Measurements from ENCODE around the gene SLC22A23. TPM values are rescaled to one million over a fixed set of nuclear protein-coding genes. Genes with fewer than 3 reads are reported as not detected.

Gene SLC22A23
- total and polyA plus RNA-seq, 2 of the 4 experiments (the other 2 are of a cell fraction): 0.72 to 1.6 TPM

- TF ChIP-seq, protein P1, sequence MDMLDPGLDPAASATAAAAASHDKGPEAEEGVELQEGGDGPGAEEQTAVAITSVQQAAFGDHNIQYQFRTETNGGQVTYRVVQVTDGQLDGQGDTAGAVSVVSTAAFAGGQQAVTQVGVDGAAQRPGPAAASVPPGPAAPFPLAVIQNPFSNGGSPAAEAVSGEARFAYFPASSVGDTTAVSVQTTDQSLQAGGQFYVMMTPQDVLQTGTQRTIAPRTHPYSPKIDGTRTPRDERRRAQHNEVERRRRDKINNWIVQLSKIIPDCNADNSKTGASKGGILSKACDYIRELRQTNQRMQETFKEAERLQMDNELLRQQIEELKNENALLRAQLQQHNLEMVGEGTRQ (IDR thresholded peaks at IDR 0.05; ENCODE audit: low read depth, low read length): no peak
- no peak for TF ChIP-seq NFE2L2 (IDR thresholded peaks at IDR 0.05; ENCODE audit: low read depth, low read length)
- no peak for TF ChIP-seq BHLHE40 (IDR thresholded peaks at IDR 0.05; ENCODE audit: low read depth, low read length)
- TF ChIP-seq, protein P2, sequence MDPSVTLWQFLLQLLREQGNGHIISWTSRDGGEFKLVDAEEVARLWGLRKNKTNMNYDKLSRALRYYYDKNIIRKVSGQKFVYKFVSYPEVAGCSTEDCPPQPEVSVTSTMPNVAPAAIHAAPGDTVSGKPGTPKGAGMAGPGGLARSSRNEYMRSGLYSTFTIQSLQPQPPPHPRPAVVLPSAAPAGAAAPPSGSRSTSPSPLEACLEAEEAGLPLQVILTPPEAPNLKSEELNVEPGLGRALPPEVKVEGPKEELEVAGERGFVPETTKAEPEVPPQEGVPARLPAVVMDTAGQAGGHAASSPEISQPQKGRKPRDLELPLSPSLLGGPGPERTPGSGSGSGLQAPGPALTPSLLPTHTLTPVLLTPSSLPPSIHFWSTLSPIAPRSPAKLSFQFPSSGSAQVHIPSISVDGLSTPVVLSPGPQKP (IDR thresholded peaks at IDR 0.05; ENCODE audit: borderline replicate concordance, low read depth, low read length): no peak
- no peak for TF ChIP-seq RCOR1 (IDR thresholded peaks at IDR 0.05; ENCODE audit: insufficient replicate concordance, low read length)
- TF ChIP-seq FOS (IDR thresholded peaks at IDR 0.05; ENCODE audit: low read depth, low read length): no peak
- TF ChIP-seq MAZ (IDR thresholded peaks at IDR 0.05; ENCODE audit: borderline replicate concordance, low read depth, low read length): no peak
- TF ChIP-seq POLR2A (IDR thresholded peaks at IDR 0.05; ENCODE audit: low read depth, low read length): no peak
- no peak for TF ChIP-seq CEBPB (IDR thresholded peaks at IDR 0.05; ENCODE audit: low read depth, low read length)
- no peak for TF ChIP-seq MAFK (IDR thresholded peaks at IDR 0.05; ENCODE audit: low read depth, low read length)
- Histone ChIP-seq H3K4ac (ENCODE audit: low read depth, low read length) (no peak overlapping the region), H4K8ac (ENCODE audit: low read depth in 2 of 2, low read length in 2 of 2) (no peak overlapping the region), H3K4me2 (ENCODE audit: low read depth, low read length) (no peak overlapping the region), H2AK9ac (replicated peaks; ENCODE audit: low read depth, low read length, poor library complexity) (no peak overlapping the region), H4K91ac (ENCODE audit: insufficient read depth, low read depth, low read length) (no peak overlapping the region), H3K18ac (ENCODE audit: low read depth, low read length) (no peak overlapping the region), H4K20me1 (ENCODE audit: insufficient read depth, low read length) (no peaks in the 10 kb centered on the region), H3K9ac (ENCODE audit: low read depth, low read length) (no peak overlapping the region), H3K14ac (replicated peaks; ENCODE audit: low read depth, low read length) (no peak overlapping the region), H3K27me3 (ENCODE audit: control insufficient read depth, insufficient read depth, low read length) (peaks cover 55% of the 10 kb centered on the region), H2BK20ac (ENCODE audit: low read depth, low read length) (no peak overlapping the region), H2AK5ac (ENCODE audit: low read depth, low read length) (no peak overlapping the region), H2BK120ac (ENCODE audit: low read depth, low read length) (no peak overlapping the region), H3K79me1 (ENCODE audit: low read depth in 1 of 2, low read length in 2 of 2) (no peaks in the 10 kb centered on the region), H3K27ac (ENCODE audit: insufficient read depth, low read length) (no peak overlapping the region), H3K4me1 (ENCODE audit: control insufficient read depth, insufficient read depth, low read length) (no peaks in the 10 kb centered on the region), H3K4me3 (ENCODE audit: insufficient read depth, low read depth, low read length) (no peak overlapping the region), H3K56ac (ENCODE audit: extremely low read depth, insufficient read depth, low read length) (no peak overlapping the region), H2BK15ac (ENCODE audit: low read depth, low read length) (no peak overlapping the region), H4K5ac (ENCODE audit: low read depth, low read length) (no peak overlapping the region), H3K9me1 (ENCODE audit: insufficient read depth, low read length) (no peaks in the 10 kb centered on the region), H3K23ac (ENCODE audit: low read depth, low read length) (no peak overlapping the region), H2AFZ (replicated peaks; ENCODE audit: low read length, poor library complexity) (no peak overlapping the region), H3K9me3 (ENCODE audit: control insufficient read depth, insufficient read depth, low read length) (peaks cover 12% of the 10 kb centered on the region), H3K36me3 (ENCODE audit: control insufficient read depth, insufficient read depth, low read length) (no peaks in the 10 kb centered on the region), H2BK5ac (ENCODE audit: low read depth, low read length, poor library complexity, severe bottlenecking) (no peak overlapping the region)
- in situ Hi-C loops (cut with MboI; ENCODE audit: low sequenced_read_pairs): no loop called here
- ATAC-seq (ENCODE audit: low read depth): no peak
- intact Hi-C loops (cut with micrococcal nuclease): no loop called here
- POLR2A ChIA-PET (ENCODE audit: unreplicated experiment): no interaction called here
- no TSS peak for BruUV-seq (replicated peaks)
- dilution Hi-C loops (cut with HindIII; ENCODE audit: low sequenced_read_pairs, unreplicated experiment): no loop called here
- CTCF ChIA-PET: no interaction called here
- DNase-seq: peak; percentile 8
- 73% methylated on average over 3 of the region's 7 CpGs; no CpG with 5 or more reads in 1 of the 2 experiments for WGBS, 2 experiments (ENCODE audit: extremely low coverage in 2 of 2, insufficient read length in 1 of 2)
Observed at GRCh38 chr6:3489027-3489757, 32.3 kb upstream of the SLC22A23 start.
